Measurements from ENCODE around the gene IDH1.

IDH1 gene

GRCh38 chr2:208256192-208256782 lies 1.4 kb upstream of the IDH1 start:
- no peak for DNase-seq (ENCODE audit: low read depth)
- H3K4me3 ChIP-seq (ENCODE audit: low read depth, low read length), result no peak overlapping the region
- TF ChIP-seq CTCF (IDR thresholded peaks at IDR 0.05; ENCODE audit: control insufficient read depth, extremely low read depth, insufficient read depth), result peak; percentile 41

GRCh38 chr2:208255557-208256106 lies 761 bp upstream of the IDH1 start:
- no peak for DNase-seq (ENCODE audit: low read depth)

GRCh38 chr2:208254118-208254870 lies 577 bp downstream of the IDH1 start:
- TF ChIP-seq CTCF (IDR thresholded peaks at IDR 0.05; ENCODE audit: control insufficient read depth, extremely low read depth, insufficient read depth), result peak; percentile 72
- peak overlapping the region; percentile 94 for H3K4me3 ChIP-seq (ENCODE audit: low read depth, low read length)
- no peak for DNase-seq (ENCODE audit: low read depth)

More at GRCh38 chr2:208255557-208256106, 761 bp upstream of the IDH1 start:
- H3K4me3 ChIP-seq (ENCODE audit: low read depth, low read length), result peak overlapping the region; percentile 94
- TF ChIP-seq CTCF (IDR thresholded peaks at IDR 0.05; ENCODE audit: control insufficient read depth, extremely low read depth, insufficient read depth), result no peak

- peak overlapping the region; percentile 94 for H3K4me3 ChIP-seq (ENCODE audit: low read depth, low read length)
- TF ChIP-seq CTCF (IDR thresholded peaks at IDR 0.05; ENCODE audit: control insufficient read depth, extremely low read depth, insufficient read depth), result no peak
- peak; percentile 74 for DNase-seq (ENCODE audit: low read depth)
Observed at GRCh38 chr2:208253600-208254117, 1.2 kb downstream of the IDH1 start.

GRCh38 chr2:208252716-208253492 lies 2.0 kb downstream of the IDH1 start:
- DNase-seq (ENCODE audit: low read depth), result no peak
- peak overlapping the region; percentile 94 for H3K4me3 ChIP-seq (ENCODE audit: low read depth, low read length)

More at GRCh38 chr2:208252716-208253492, 2.0 kb downstream of the IDH1 start:
- no peak for TF ChIP-seq CTCF (IDR thresholded peaks at IDR 0.05; ENCODE audit: control insufficient read depth, extremely low read depth, insufficient read depth)

Data from LNCaP clone FGC (cell line).